GM08714 (cell line): ENCODE data around the gene PKD2.

ENCODE experiments used
- H3K4me3 ChIP-seq: fragments of 200-500 bp; sonication (Bioruptor generic); 2 replicates; pipeline ENCODE4 v1.5.1; 2014; ENCODE audit warnings: mild to moderate bottlenecking, low read length, inconsistent platforms
- ZNF274 ChIP-seq: IDR thresholded peaks from 2 replicates; pipeline ENCODE4 v1.6.1; 2012; ENCODE audit warnings: mild to moderate bottlenecking, low read depth, low read length

The PKD2 gene

GRCh38 chr4:88007304-88008121 lies at the start of gene PKD2:
Gene PKD2 (plus strand): TSS chr4:88007635. CDS start chr4:88007734, 99 bp downstream.
- no peak for TF ChIP-seq ZNF274
- H3K4me3 ChIP-seq = peak within 1 kb of the TSS; percentile 91

GRCh38 chr4:87961993-87962392 lies 45.4 kb upstream of the PKD2 start:
- H3K4me3 ChIP-seq = no peak overlapping the region
- TF ChIP-seq ZNF274 = no peak

GRCh38 chr4:87962398-87963146 lies 44.9 kb upstream of the PKD2 start:
- H3K4me3 ChIP-seq = no peak overlapping the region
- no peak for TF ChIP-seq ZNF274

- H3K4me3 ChIP-seq = no peak overlapping the region
- no peak for TF ChIP-seq ZNF274
These were observed 41.9 kb upstream of the PKD2 start for GRCh38 chr4:87965501-87965975.

- no peak for TF ChIP-seq ZNF274
- no peak overlapping the region for H3K4me3 ChIP-seq
These were observed 41.3 kb upstream of the PKD2 start for GRCh38 chr4:87966095-87966496.

GRCh38 chr4:87967193-87967592 lies 40.2 kb upstream of the PKD2 start:
- H3K4me3 ChIP-seq = no peak overlapping the region
- TF ChIP-seq ZNF274 = no peak

- H3K4me3 ChIP-seq = no peak overlapping the region
- TF ChIP-seq ZNF274 = no peak
These were observed 37.3 kb upstream of the PKD2 start for GRCh38 chr4:87970121-87970520.

GRCh38 chr4:87971866-87972265 lies 35.6 kb upstream of the PKD2 start:
- H3K4me3 ChIP-seq = no peak overlapping the region
- no peak for TF ChIP-seq ZNF274

- no peak overlapping the region for H3K4me3 ChIP-seq
- no peak for TF ChIP-seq ZNF274
These were observed 33.9 kb upstream of the PKD2 start for GRCh38 chr4:87973283-87974169.

- TF ChIP-seq ZNF274 = no peak
- no peak overlapping the region for H3K4me3 ChIP-seq
These were observed 32.5 kb upstream of the PKD2 start for GRCh38 chr4:87974856-87975462.

- TF ChIP-seq ZNF274 = no peak
- H3K4me3 ChIP-seq = no peak within 1 kb of the TSS
These were observed 32.0 kb upstream of the PKD2 start, which contains the start of gene SPP1 for GRCh38 chr4:87975466-87975865. Gene SPP1 (plus strand): TSS chr4:87975714. CDS start chr4:87976896, 1,182 bp downstream.

- TF ChIP-seq ZNF274 = no peak
- H3K4me3 ChIP-seq = no peak overlapping the region
These were observed 29.7 kb upstream of the PKD2 start for GRCh38 chr4:87977521-87978278.

GRCh38 chr4:87978681-87979080 lies 28.8 kb upstream of the PKD2 start:
- no peak for TF ChIP-seq ZNF274
- no peak overlapping the region for H3K4me3 ChIP-seq
